ENCODE results near the gene KLHL42. TPM values are rescaled to one million over a fixed set of nuclear protein-coding genes. Genes with fewer than 3 reads are reported as not detected.
A peak's percentile ranks its signal among the peaks of the same experiment; 100 is the strongest.

The KLHL42 gene
- total RNA-seq, 1 donor from 2014 or later = 30.0 TPM

GRCh38 chr12:27772328-27773049 is 7.5 kb upstream of the KLHL42 start:
- no peak overlapping the region for H3K27ac ChIP-seq
- intact Hi-C loops (cut with DNase I) = no loop called here
- no peaks in the 10 kb centered on the region for H3K9me3 ChIP-seq

GRCh38 chr12:27777141-27777540 is 2.9 kb upstream of the KLHL42 start:
- TF ChIP-seq POLR2AphosphoS5 (IDR thresholded peaks at IDR 0.05; ENCODE audit: insufficient read depth in 1 of 2, low read depth in 1 of 2) = no peak
- TF ChIP-seq POLR2A (IDR thresholded peaks at IDR 0.05) = no peak
- TF ChIP-seq CTCF (IDR thresholded peaks at IDR 0.05) = no peak
- DNase-seq (ENCODE audit: extremely low spot score in 2 of 2) = no peak
- no peak overlapping the region for H3K4me3 ChIP-seq
- no peak overlapping the region for H3K27ac ChIP-seq
- no peaks in the 10 kb centered on the region for H3K36me3 ChIP-seq
- H3K4me1 ChIP-seq = peaks cover 16% of the 10 kb centered on the region
- no peaks in the 10 kb centered on the region for H3K27me3 ChIP-seq
- no peaks in the 10 kb centered on the region for H3K9me3 ChIP-seq
- intact Hi-C loops (cut with DNase I) = no loop called here

More at GRCh38 chr12:27772328-27773049, 7.5 kb upstream of the KLHL42 start:
- TF ChIP-seq CTCF (IDR thresholded peaks at IDR 0.05) (no peak), POLR2AphosphoS5 (IDR thresholded peaks at IDR 0.05; ENCODE audit: insufficient read depth in 1 of 2, low read depth in 1 of 2) (no peak), POLR2A (IDR thresholded peaks at IDR 0.05) (no peak)
- Histone ChIP-seq H3K36me3 (no peaks in the 10 kb centered on the region), H3K4me3 (no peak overlapping the region), H3K4me1 (no peaks in the 10 kb centered on the region), H3K27me3 (no peaks in the 10 kb centered on the region)
- no peak for DNase-seq (ENCODE audit: extremely low spot score in 2 of 2)

- no peak for DNase-seq (ENCODE audit: extremely low spot score in 2 of 2)
- no peak overlapping the region for H3K4me3 ChIP-seq
- H3K36me3 ChIP-seq = no peaks in the 10 kb centered on the region
- TF ChIP-seq POLR2AphosphoS5 (IDR thresholded peaks at IDR 0.05; ENCODE audit: insufficient read depth in 1 of 2, low read depth in 1 of 2) = no peak
- no peak for TF ChIP-seq CTCF (IDR thresholded peaks at IDR 0.05)
- no peak for TF ChIP-seq POLR2A (IDR thresholded peaks at IDR 0.05)
- intact Hi-C loops (cut with DNase I) = no loop called here
- no peak overlapping the region for H3K27ac ChIP-seq
- H3K9me3 ChIP-seq = no peaks in the 10 kb centered on the region
- peaks cover 25% of the 10 kb centered on the region for H3K4me1 ChIP-seq
- no peaks in the 10 kb centered on the region for H3K27me3 ChIP-seq
Measured at GRCh38 chr12:27778206-27778605, 1.8 kb upstream of the KLHL42 start.

- no peak for DNase-seq (ENCODE audit: extremely low spot score in 2 of 2)
- H3K4me1 ChIP-seq = peaks cover 25% of the 10 kb centered on the region
- intact Hi-C loops (cut with DNase I) = no loop called here
Measured at GRCh38 chr12:27779416-27779919, 565 bp upstream of the KLHL42 start.

More at GRCh38 chr12:27779416-27779919, 565 bp upstream of the KLHL42 start:
- Histone ChIP-seq H3K4me3 (peak overlapping the region; percentile 68 to 89), H3K27me3 (no peaks in the 10 kb centered on the region), H3K9me3 (no peaks in the 10 kb centered on the region), H3K36me3 (no peaks in the 10 kb centered on the region), H3K27ac (peak overlapping the region; percentile 86)
- no peak for TF ChIP-seq POLR2A (IDR thresholded peaks at IDR 0.05)
- no peak for TF ChIP-seq CTCF (IDR thresholded peaks at IDR 0.05)
- TF ChIP-seq POLR2AphosphoS5 (IDR thresholded peaks at IDR 0.05; ENCODE audit: insufficient read depth in 1 of 2, low read depth in 1 of 2) = no peak
